Small intestine (tissue), 7 donors: ENCODE measurements around the gene PRKRA. TPM values are rescaled to one million over a fixed set of nuclear protein-coding genes. Genes with fewer than 3 reads are reported as not detected.
"Not testable (repeated sequence)": the region's sequence is repeated elsewhere in the genome, so short reads cannot be mapped to it uniquely, and the experiment has no call there.

Source experiments
- DNase-seq, 2 donors: peaks; one replicate each; pipeline versions ENCODE4 v3.0.0 to v3.0.0-alpha.2; 2013
- FAIRE-seq: peaks from 2 replicates; lab custom pipeline; 2012; peaks lifted over from hg19 to GRCh38; lab: Jason Lieb, UNC
- H3K27ac ChIP-seq, 3 donors: one replicate each; pipeline ENCODE4 v1.5.1; 2013; ENCODE audit warnings: low read length in 2 of 3, mild to moderate bottlenecking in 2 of 3, control low read depth in 1 of 3, inconsistent platforms in 1 of 3, low read depth in 1 of 3, moderate library complexity in 1 of 3
- H3K27me3 ChIP-seq, 3 donors: one replicate each; pipeline ENCODE4 v1.6.1; 2013; ENCODE audit warnings: low read length in 3 of 3, inconsistent platforms in 1 of 3; ENCODE audit not compliant: control insufficient read depth in 3 of 3, insufficient read depth in 3 of 3
- H3K36me3 ChIP-seq, 3 donors: one replicate each; pipeline ENCODE4 v1.6.1; 2013; ENCODE audit warnings: low read length in 3 of 3, inconsistent platforms in 1 of 3, low read depth in 1 of 3, mild to moderate bottlenecking in 1 of 3, moderate library complexity in 1 of 3; ENCODE audit not compliant: control insufficient read depth in 3 of 3, insufficient read depth in 2 of 3
- H3K4me1 ChIP-seq, 3 donors: one replicate each; pipeline ENCODE4 v1.6.1; 2013; ENCODE audit warnings: low read length in 2 of 3, inconsistent platforms in 1 of 3, low read depth in 1 of 3, mild to moderate bottlenecking in 1 of 3, moderate library complexity in 1 of 3; ENCODE audit not compliant: control insufficient read depth in 3 of 3, insufficient read depth in 2 of 3
- H3K4me3 ChIP-seq, 3 donors: one replicate each; pipeline ENCODE4 v1.5.1; 2013; ENCODE audit warnings: low read length in 3 of 3, control low read depth in 1 of 3, inconsistent platforms in 1 of 3, low read depth in 1 of 3, mild to moderate bottlenecking in 1 of 3, moderate library complexity in 1 of 3
- H3K9me3 ChIP-seq, 2 donors: one replicate each; pipeline ENCODE4 v1.6.1; 2013; ENCODE audit warnings: low read depth in 1 of 2, low read length in 1 of 2; ENCODE audit not compliant: control insufficient read depth in 2 of 2, insufficient read depth in 1 of 2
- WGBS, 3 donors: extraction: QIAGEN DNeasy Blood & Tissue Kit; methylation state at CpG; one replicate each; pipeline ENCODE4 v1.1.7; 2013; 5-methylcytosine and 5-hydroxymethylcytosine counted together
- polyA plus RNA-seq, 4 donors: library from polyadenylated mRNA; stranded (reverse) in 3 of 4; unstranded in 1 of 4; fragments of 200-250 nt in 3 of 4; fragments of 120-200 nt in 1 of 4; gene quantifications; one replicate each; pipeline versions ENCODE4 v1.2.1 to v1.2.3, GENCODE V29; 2013
- donor health status: healthy with polysubstance abuse.
- donor health status: control.
- donor health status: control.
- donor health status: Bipolar disorder and iron deficiency.
- donor health status: healthy.

PRKRA gene
- polyA plus RNA-seq, 4 donors: 26.6 to 37.7 (median 30.3) TPM

- Histone ChIP-seq H3K27me3 (no peaks in the 10 kb centered on the region), H3K9me3 (no peaks in the 10 kb centered on the region), H3K4me1 (peaks cover 1 to 15% (median 6%) of the 10 kb centered on the region in 3 donors), H3K27ac (no peak overlapping the region), H3K4me3 (no peak overlapping the region), H3K36me3 (no peaks in the 10 kb centered on the region)
- DNase-seq: no peak
- FAIRE-seq: no peak
Measured at GRCh38 chr2:178476477-178476876, 25.5 kb upstream of the PRKRA start.

- H3K27ac ChIP-seq: no peak overlapping the region
- FAIRE-seq (no peak), DNase-seq (no peak)
- H3K9me3 ChIP-seq: no peaks in the 10 kb centered on the region
- WGBS, 3 donors: 95 to 100% (median 97%) methylated on average over 5 of the region's 5 CpGs
- no peaks in the 10 kb centered on the region for H3K27me3 ChIP-seq
- H3K4me3 ChIP-seq: no peak overlapping the region
- H3K4me1 ChIP-seq: peaks cover 0 to 8% (median 3%) of the 10 kb centered on the region in 3 donors
- no peaks in the 10 kb centered on the region for H3K36me3 ChIP-seq
Measured at GRCh38 chr2:178474560-178474959, 23.6 kb upstream of the PRKRA start.

GRCh38 chr2:178473931-178474330 lies 23.0 kb upstream of the PRKRA start:
- WGBS, 3 donors: 69 to 71% (median 69%) methylated on average over 4 of the region's 4 CpGs
- Histone ChIP-seq H3K9me3 (no peaks in the 10 kb centered on the region), H3K4me1 (peaks cover 0 to 5% (median 0%) of the 10 kb centered on the region in 3 donors), H3K4me3 (no peak overlapping the region), H3K27ac (no peak overlapping the region), H3K36me3 (peaks cover 0 to under 1% (median 0%) of the 10 kb centered on the region in 3 donors), H3K27me3 (no peaks in the 10 kb centered on the region)
- FAIRE-seq: no peak
- no peak for DNase-seq

DNA sequence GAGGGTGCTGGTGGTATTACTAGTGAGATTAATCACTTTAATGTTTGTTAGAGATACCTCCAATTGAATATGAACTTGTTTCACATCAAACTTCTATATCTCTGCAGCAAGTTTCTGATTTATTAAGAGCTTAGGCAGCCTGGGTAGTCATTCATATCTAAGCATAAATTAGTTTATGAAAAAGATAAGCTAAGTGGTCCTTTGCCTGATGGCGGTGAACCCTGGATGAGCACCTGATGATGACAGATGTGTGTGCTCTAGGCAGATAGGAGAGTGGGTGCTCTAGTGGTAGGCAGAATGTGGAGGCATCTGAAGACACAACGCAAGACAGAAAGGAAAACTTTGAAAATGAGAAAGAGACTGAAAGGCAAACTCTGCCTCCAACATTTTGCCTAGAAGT lies 22.4 kb upstream of the PRKRA start:
- peaks cover 0 to 3% (median 0%) of the 10 kb centered on the region in 3 donors for H3K36me3 ChIP-seq
- H3K9me3 ChIP-seq: no peaks in the 10 kb centered on the region
- no peak overlapping the region for H3K27ac ChIP-seq
- no peak for DNase-seq
- peaks cover 0 to 5% (median 0%) of the 10 kb centered on the region in 3 donors for H3K4me1 ChIP-seq
- no peak for FAIRE-seq
- WGBS, 3 donors: 82 to 88% (median 86%) methylated on average over 2 of the region's 2 CpGs
- no peaks in the 10 kb centered on the region for H3K27me3 ChIP-seq
- no peak overlapping the region for H3K4me3 ChIP-seq

GRCh38 chr2:178471313-178471712 lies 20.3 kb upstream of the PRKRA start:
- WGBS, 3 donors: 91 to 95% (median 92%) methylated on average over 5 of the region's 5 CpGs
- not testable (repeated sequence) for H3K9me3 ChIP-seq, H3K4me3 ChIP-seq, H3K36me3 ChIP-seq, H3K4me1 ChIP-seq, FAIRE-seq, H3K27ac ChIP-seq, H3K27me3 ChIP-seq, DNase-seq

- WGBS, 3 donors: 76 to 90% (median 82%) methylated on average over 7 of the region's 7 CpGs
- H3K4me3 ChIP-seq: no peak overlapping the region
- FAIRE-seq: no peak
Measured at GRCh38 chr2:178469219-178469849, 18.4 kb upstream of the PRKRA start.

GRCh38 chr2:178457390-178457886 lies 6.5 kb upstream of the PRKRA start:
- H3K36me3 ChIP-seq: no peaks in the 10 kb centered on the region
- no peak overlapping the region for H3K4me3 ChIP-seq
- H3K9me3 ChIP-seq: no peaks in the 10 kb centered on the region
- 89 to 95% (median 93%) methylated on average over 11 of the region's 11 CpGs for WGBS, 3 donors
- FAIRE-seq (no peak), DNase-seq (no peak)
- no peak overlapping the region for H3K27ac ChIP-seq
- H3K27me3 ChIP-seq: no peaks in the 10 kb centered on the region
- no peaks in the 10 kb centered on the region for H3K4me1 ChIP-seq

More at GRCh38 chr2:178469219-178469849, 18.4 kb upstream of the PRKRA start:
- no peaks in the 10 kb centered on the region for H3K4me1 ChIP-seq
- peaks cover 0 to 3% (median 0%) of the 10 kb centered on the region in 3 donors for H3K36me3 ChIP-seq
- H3K27me3 ChIP-seq: no peaks in the 10 kb centered on the region
- H3K9me3 ChIP-seq: no peaks in the 10 kb centered on the region
- no peak overlapping the region for H3K27ac ChIP-seq
- no peak for DNase-seq

GRCh38 chr2:178455947-178456346 lies 5.0 kb upstream of the PRKRA start:
- WGBS, 3 donors: 90 to 94% (median 93%) methylated on average over 5 of the region's 5 CpGs
- no peaks in the 10 kb centered on the region for H3K36me3 ChIP-seq
- peaks cover 0 to 2% (median 0%) of the 10 kb centered on the region in 3 donors for H3K4me1 ChIP-seq
- H3K27me3 ChIP-seq: no peaks in the 10 kb centered on the region
- H3K4me3 ChIP-seq: no peak overlapping the region
- H3K9me3 ChIP-seq: no peaks in the 10 kb centered on the region
- FAIRE-seq (no peak), DNase-seq (no peak)
- no peak overlapping the region for H3K27ac ChIP-seq
